BLaER1 (cell line): Measurements from ENCODE around the gene SEPTIN12.
A peak's percentile ranks its signal among the peaks of the same experiment; 100 is the strongest.

ENCODE experiments used
- H3K27ac ChIP-seq: shearing (Covaris generic); formaldehyde crosslinking; 2 replicates; pipeline ENCODE4 v1.8.1; 2022
- H3K27me3 ChIP-seq: shearing (Covaris generic); formaldehyde crosslinking; 2 replicates; pipeline ENCODE4 v1.8.1; 2022
- H3K36me3 ChIP-seq: shearing (Covaris generic); formaldehyde crosslinking; 2 replicates; pipeline ENCODE4 v1.8.1; 2022
- H3K4me1 ChIP-seq: shearing (Covaris generic); formaldehyde crosslinking; 2 replicates; pipeline ENCODE4 v1.8.1; 2022
- H3K4me2 ChIP-seq: shearing (Covaris generic); formaldehyde crosslinking; 2 replicates; pipeline ENCODE4 v1.8.1; 2022
- H3K4me3 ChIP-seq: shearing (Covaris generic); formaldehyde crosslinking; 2 replicates; pipeline ENCODE4 v1.8.1; 2022
- H3K9ac ChIP-seq: shearing (Covaris generic); formaldehyde crosslinking; 2 replicates; pipeline ENCODE4 v1.8.1; 2022
- H3K9me3 ChIP-seq: shearing (Covaris generic); formaldehyde crosslinking; 2 replicates; pipeline ENCODE4 v1.8.1; 2022
- H4K20me1 ChIP-seq: shearing (Covaris generic); formaldehyde crosslinking; 2 replicates; pipeline ENCODE4 v1.8.1; 2022
- Cebpa-rat ChIP-seq: shearing (Covaris generic); IDR thresholded peaks from 2 replicates; pipeline ENCODE4 v1.8.1; 2022

The SEPTIN12 gene

DNA sequence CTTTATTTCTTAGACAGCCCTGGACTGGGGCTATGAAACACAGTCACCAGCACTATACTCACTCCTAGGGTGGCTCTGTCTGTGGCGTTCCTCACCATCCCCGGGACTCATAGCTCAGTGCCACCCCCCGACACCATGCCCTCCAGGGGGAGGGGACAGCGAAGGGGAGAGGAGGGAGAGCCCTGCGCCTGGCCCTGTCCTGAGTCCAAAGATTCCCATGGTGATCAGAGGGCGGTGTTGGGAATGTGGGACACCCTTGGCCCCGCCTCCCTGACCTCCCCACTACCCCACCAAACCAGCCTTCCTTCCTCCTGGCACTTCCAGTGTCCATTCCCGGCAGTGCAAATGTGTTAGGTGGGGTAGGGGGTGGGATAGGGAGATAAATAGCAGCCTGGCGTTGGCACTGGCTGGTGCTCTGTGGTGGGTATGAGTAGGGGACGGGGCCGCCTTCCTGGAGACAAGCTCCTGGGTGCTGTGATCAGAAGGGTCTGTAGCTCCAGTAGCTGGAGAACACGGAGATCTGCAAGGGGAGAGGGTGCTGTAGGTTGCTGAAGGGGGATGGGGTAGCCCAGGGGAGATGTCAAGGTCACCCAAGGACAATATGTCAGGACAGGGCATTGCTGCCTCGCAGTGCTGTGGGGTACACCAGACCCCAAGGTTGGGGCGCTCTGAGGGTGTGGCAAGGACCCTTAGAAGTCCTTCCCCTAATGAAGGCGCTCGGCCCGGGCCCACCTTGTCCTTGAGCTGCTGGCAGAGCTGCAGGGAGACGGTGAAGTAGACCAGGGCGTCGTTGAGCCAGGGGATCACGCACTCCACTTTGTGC, 9.0 kb upstream of the SEPTIN12 start:
- H4K20me1 ChIP-seq: no peaks in the 10 kb centered on the region; the same call in 1 of the 2 replicates
- H3K27ac ChIP-seq: no peak overlapping the region
- no peaks in the 10 kb centered on the region for H3K9me3 ChIP-seq
- H3K4me1 ChIP-seq: peaks cover 50% of the 10 kb centered on the region
- H3K4me2 ChIP-seq: no peak overlapping the region
- H3K4me3 ChIP-seq: no peak overlapping the region
- H3K9ac ChIP-seq: no peak overlapping the region
- H3K27me3 ChIP-seq: no peaks in the 10 kb centered on the region
- no peak for TF ChIP-seq Cebpa-rat
- peaks cover 28% of the 10 kb centered on the region for H3K36me3 ChIP-seq

DNA sequence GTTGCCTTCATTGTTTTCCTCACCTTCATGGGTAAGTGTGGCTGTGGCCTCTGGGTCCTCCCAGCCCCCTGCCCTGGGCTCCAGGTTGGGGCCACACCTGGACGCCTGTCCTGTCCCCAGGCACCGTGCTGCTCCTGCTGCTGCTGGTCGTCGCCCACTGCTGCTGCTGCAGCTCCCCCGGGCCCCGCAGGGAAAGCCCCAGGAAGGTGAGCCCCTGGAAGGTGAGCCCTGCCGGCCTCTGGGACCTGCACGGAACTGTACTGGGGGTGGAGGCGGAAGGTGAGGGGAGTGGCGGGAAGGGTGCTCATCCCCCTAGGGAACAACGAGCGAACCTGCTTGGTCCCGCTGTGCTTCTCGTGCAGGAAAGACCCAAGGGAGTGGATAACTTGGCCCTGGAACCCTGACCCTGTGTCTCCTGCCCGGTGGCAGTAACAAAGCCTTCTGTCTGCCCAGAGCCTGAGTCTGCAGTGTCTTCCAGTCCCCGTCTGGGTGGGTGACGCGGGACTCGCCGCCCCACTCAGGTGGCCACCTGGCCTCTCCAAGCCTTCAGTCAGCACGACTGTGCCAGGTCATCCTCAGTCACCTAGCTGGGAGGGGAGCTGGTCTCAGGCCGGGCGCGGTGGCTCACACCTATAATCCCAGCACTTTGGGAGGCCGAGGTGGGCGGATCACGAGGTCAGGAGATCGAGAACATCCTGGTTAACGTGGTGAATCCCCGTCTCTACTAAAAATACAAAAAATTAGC, 7.9 kb upstream of the SEPTIN12 start:
- H3K4me2 ChIP-seq: no peak overlapping the region
- H3K36me3 ChIP-seq: peaks cover 28% of the 10 kb centered on the region

DNA sequence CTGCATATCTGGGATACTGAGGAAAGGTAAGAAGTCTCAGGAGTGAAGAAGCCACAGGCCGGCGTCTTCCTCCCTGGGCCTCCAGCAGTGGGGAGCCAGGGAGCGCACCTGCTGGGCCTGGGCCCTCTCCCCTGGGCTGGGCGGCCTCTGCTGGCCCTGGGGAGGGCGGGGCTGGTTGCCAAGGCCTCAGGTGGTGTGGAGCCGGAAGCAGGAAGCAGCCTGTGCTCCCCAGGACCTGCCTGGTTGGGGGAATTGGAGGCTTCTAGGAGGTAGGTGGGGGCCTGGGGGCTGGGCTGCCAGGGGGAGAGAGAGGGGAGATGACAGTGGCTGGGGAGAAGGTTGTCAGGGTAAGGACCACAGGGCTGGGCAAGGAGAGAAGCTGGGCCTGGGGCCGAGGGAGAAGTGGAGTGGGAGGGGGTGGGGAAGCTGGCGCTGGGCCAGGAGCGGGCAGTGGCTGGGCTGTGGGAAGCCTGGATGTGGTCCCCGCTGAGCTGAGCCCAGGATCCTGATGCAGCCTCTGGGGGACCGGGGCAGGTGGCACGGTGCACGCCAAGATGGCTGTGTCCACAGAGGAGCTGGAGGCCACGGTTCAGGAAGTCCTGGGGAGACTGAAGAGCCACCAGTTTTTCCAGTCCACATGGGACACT, 7.2 kb upstream of the SEPTIN12 start, which contains the start of gene SMIM22:
SMIM22 (plus strand) TSS at position 189 of the 647 bp plus-strand sequence; CDS start at position 555, 366 bp downstream.
- no peaks in the 10 kb centered on the region for H3K9me3 ChIP-seq
- no peaks in the 10 kb centered on the region for H3K27me3 ChIP-seq
- peaks cover 28% of the 10 kb centered on the region for H3K36me3 ChIP-seq
- H3K4me2 ChIP-seq: no peak within 1 kb of the TSS
- H3K4me3 ChIP-seq: no peak within 1 kb of the TSS
- no peak within 1 kb of the TSS for H3K9ac ChIP-seq
- no peaks in the 10 kb centered on the region; the same call in 1 of the 2 replicates for H4K20me1 ChIP-seq
- no peak within 1 kb of the TSS for H3K27ac ChIP-seq
- peaks cover 51% of the 10 kb centered on the region for H3K4me1 ChIP-seq
- no peak for TF ChIP-seq Cebpa-rat

More for the DNA sequence above, 7.9 kb upstream of the SEPTIN12 start:
- peaks cover 51% of the 10 kb centered on the region for H3K4me1 ChIP-seq
- TF ChIP-seq Cebpa-rat: no peak
- no peak overlapping the region for H3K9ac ChIP-seq
- no peaks in the 10 kb centered on the region for H3K27me3 ChIP-seq
- H3K9me3 ChIP-seq: no peaks in the 10 kb centered on the region
- H4K20me1 ChIP-seq: no peaks in the 10 kb centered on the region; the same call in 1 of the 2 replicates
- H3K4me3 ChIP-seq: no peak overlapping the region
- H3K27ac ChIP-seq: no peak overlapping the region

DNA sequence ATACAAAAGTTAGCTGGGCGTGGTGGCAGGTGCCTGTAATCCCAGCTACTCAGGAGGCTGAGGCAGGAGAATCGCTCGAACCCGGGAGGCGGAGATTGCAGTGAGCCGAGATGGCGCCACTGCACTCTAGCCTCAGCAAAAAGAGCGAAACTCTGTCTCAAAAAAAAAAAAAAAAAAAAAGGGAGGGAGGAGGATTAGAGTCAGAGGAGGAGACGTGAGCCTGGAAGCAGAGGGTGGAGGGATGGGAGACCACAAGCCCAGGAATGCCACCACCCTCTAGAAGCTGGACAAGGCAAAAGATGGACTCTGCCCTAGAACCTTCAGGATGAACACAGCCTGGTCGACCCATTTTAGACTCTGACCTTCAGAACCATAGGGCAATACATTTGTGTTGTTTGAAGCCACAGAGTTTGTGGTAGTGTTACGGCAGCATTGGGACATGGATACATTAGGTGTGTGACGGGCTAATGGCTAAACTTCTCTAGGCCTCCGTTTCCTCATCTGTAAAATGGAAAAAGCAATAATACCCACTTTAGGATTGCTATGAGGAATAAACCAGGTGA, 4.9 kb upstream of the SEPTIN12 start:
- Histone ChIP-seq H3K9ac (no peak overlapping the region), H3K4me1 (peaks cover 53% of the 10 kb centered on the region), H3K27me3 (no peaks in the 10 kb centered on the region), H3K4me2 (no peak overlapping the region), H3K9me3 (no peaks in the 10 kb centered on the region), H3K36me3 (peaks cover 14% of the 10 kb centered on the region), H3K27ac (no peak overlapping the region), H4K20me1 (no peaks in the 10 kb centered on the region; the same call in 1 of the 2 replicates), H3K4me3 (no peak overlapping the region)
- TF ChIP-seq Cebpa-rat: no peak

GRCh38 chr16:4790871-4791270, 2.7 kb upstream of the SEPTIN12 start:
- no peak for TF ChIP-seq Cebpa-rat
- H4K20me1 ChIP-seq: no peaks in the 10 kb centered on the region
- no peaks in the 10 kb centered on the region for H3K9me3 ChIP-seq
- peak overlapping the region; percentile 60 for H3K4me2 ChIP-seq
- H3K4me1 ChIP-seq: peaks cover 49% of the 10 kb centered on the region
- H3K9ac ChIP-seq: no peak overlapping the region
- H3K27ac ChIP-seq: no peak overlapping the region
- H3K36me3 ChIP-seq: no peaks in the 10 kb centered on the region
- no peak overlapping the region for H3K4me3 ChIP-seq
- no peaks in the 10 kb centered on the region for H3K27me3 ChIP-seq

DNA sequence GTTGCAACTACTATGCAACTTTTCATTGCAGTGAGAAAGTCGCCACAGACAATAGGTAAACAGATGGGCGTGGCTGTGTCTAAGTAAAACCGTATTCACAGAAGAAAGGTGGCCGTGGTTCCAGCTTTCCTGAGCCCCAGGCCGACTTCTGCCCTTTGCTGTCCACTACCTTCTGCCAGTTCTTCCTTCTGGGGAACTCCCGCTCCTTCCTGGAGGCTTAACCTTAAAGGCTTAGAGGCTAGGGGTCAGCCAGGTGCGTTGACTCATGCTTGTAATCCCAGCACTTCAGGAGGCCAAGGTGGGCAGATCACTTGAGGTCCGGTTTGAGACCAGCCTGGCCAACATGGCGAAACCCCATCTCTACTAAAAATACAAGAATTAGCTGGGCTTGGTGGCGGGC, 2.1 kb upstream of the SEPTIN12 start:
- no peak overlapping the region for H3K27ac ChIP-seq
- H3K4me2 ChIP-seq: peak overlapping the region; percentile 60
- H3K36me3 ChIP-seq: no peaks in the 10 kb centered on the region
- no peak overlapping the region for H3K9ac ChIP-seq
- H3K4me1 ChIP-seq: peaks cover 45% of the 10 kb centered on the region
- TF ChIP-seq Cebpa-rat: no peak
- H3K9me3 ChIP-seq: no peaks in the 10 kb centered on the region
- no peak overlapping the region for H3K4me3 ChIP-seq
- H4K20me1 ChIP-seq: no peaks in the 10 kb centered on the region
- H3K27me3 ChIP-seq: no peaks in the 10 kb centered on the region

- Histone ChIP-seq H3K4me3 (no peak overlapping the region), H3K27ac (no peak overlapping the region)
These were observed 765 bp upstream of the SEPTIN12 start for GRCh38 chr16:4788910-4789309.

GRCh38 chr16:4788489-4788889, 344 bp upstream of the SEPTIN12 start:
- H3K4me3 ChIP-seq: no peak overlapping the region
- 0 out of 2 replicates have a peak overlapping the region, but pooled peaks have one; percentile 4 for H3K27ac ChIP-seq
- TF ChIP-seq Cebpa-rat: no peak
- H3K9me3 ChIP-seq: no peaks in the 10 kb centered on the region
- no peaks in the 10 kb centered on the region for H3K36me3 ChIP-seq
- no peaks in the 10 kb centered on the region for H4K20me1 ChIP-seq
- peak overlapping the region; percentile 44 for H3K4me2 ChIP-seq
- H3K27me3 ChIP-seq: no peaks in the 10 kb centered on the region
- peaks cover 56% of the 10 kb centered on the region for H3K4me1 ChIP-seq
- H3K9ac ChIP-seq: 0 out of 2 replicates have a peak overlapping the region, but pooled peaks have one; percentile 16

More at GRCh38 chr16:4788910-4789309, 765 bp upstream of the SEPTIN12 start:
- no peaks in the 10 kb centered on the region for H4K20me1 ChIP-seq
- TF ChIP-seq Cebpa-rat: no peak
- H3K9ac ChIP-seq: no peak overlapping the region
- H3K27me3 ChIP-seq: no peaks in the 10 kb centered on the region
- no peaks in the 10 kb centered on the region for H3K36me3 ChIP-seq
- H3K9me3 ChIP-seq: no peaks in the 10 kb centered on the region
- peak overlapping the region; percentile 44 for H3K4me2 ChIP-seq
- peaks cover 52% of the 10 kb centered on the region for H3K4me1 ChIP-seq

DNA sequence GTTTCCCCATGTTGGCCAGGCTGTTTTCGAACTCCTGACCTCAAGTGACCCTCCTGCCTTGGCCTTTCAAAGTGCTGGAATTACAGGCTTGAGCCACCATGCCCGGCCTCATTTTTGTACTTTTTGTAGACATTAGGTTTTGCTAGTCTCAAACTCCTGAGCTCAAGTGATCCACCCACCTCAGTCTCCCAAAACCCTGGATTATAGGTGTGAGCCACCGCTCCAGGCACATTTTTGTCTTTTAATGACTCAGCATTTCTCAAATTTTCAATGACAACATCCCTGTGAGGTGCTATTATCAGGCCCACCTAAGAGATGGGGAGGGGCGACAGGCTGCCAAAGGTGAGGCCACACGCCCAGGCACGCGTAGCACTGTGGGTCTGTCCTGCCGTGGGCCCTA, 1.1 kb downstream of the SEPTIN12 start:
- Histone ChIP-seq H3K27me3 (no peaks in the 10 kb centered on the region), H4K20me1 (no peaks in the 10 kb centered on the region), H3K4me1 (peaks cover 68% of the 10 kb centered on the region), H3K27ac (no peak overlapping the region; the same call in 1 of the 2 replicates), H3K36me3 (no peaks in the 10 kb centered on the region), H3K4me2 (no peak overlapping the region), H3K9me3 (no peaks in the 10 kb centered on the region), H3K4me3 (no peak overlapping the region), H3K9ac (no peak overlapping the region)
- no peak for TF ChIP-seq Cebpa-rat
